PFSK-1 (cell line): ENCODE measurements around the gene SIPA1.

Experiments
- FOXP2 ChIP-seq: optimal IDR thresholded peaks from 2 replicates; pipeline ENCODE3; 2011; ENCODE audit warnings: borderline replicate concordance, control low read depth, inconsistent platforms; ENCODE audit not compliant: insufficient read depth; ENCODE audit errors: extremely low read length, extremely low read depth
- POLR2AphosphoS5 ChIP-seq: IDR thresholded peaks from 2 replicates; pipeline ENCODE4 v1.6.1; 2012; ENCODE audit warnings: low read depth, mild to moderate bottlenecking, control low read depth, low read length, moderate library complexity
- REST ChIP-seq, 2 experiments: IDR thresholded peaks; 2 replicates each; pipeline versions ENCODE4 v1.6.1 to v1.8.0; 2011 to 2012; ENCODE audit warnings: low read depth in 2 of 2, low read length in 2 of 2, control low read depth in 1 of 2, inconsistent platforms in 1 of 2, mild to moderate bottlenecking in 1 of 2, moderate library complexity in 1 of 2; ENCODE audit not compliant: insufficient read depth in 1 of 2
- SIN3A ChIP-seq: IDR thresholded peaks from 2 replicates; pipeline ENCODE4 v1.6.1; 2012; ENCODE audit warnings: mild to moderate bottlenecking, low read length, moderate library complexity, borderline replicate concordance; ENCODE audit not compliant: insufficient read depth
- TAF1 ChIP-seq: IDR thresholded peaks from 2 replicates; pipeline ENCODE4 v1.6.1; 2012; ENCODE audit warnings: low read length, control low read depth, borderline replicate concordance; ENCODE audit not compliant: insufficient read depth

The SIPA1 gene

GRCh38 chr11:65672180-65672860 is 34.4 kb downstream of the SIPA1 start:
- no peak for TF ChIP-seq POLR2AphosphoS5
- TF ChIP-seq REST (IDR thresholded peaks at IDR 0.05; ENCODE audit: insufficient read depth in 1 of 2, low read depth in 2 of 2, low read length in 2 of 2), result no peak
- TF ChIP-seq SIN3A, result no peak
- TF ChIP-seq FOXP2, result no peak
- TF ChIP-seq TAF1, result no peak

- TF ChIP-seq POLR2AphosphoS5 (no peak), TAF1 (no peak), FOXP2 (no peak), REST (IDR thresholded peaks at IDR 0.05; ENCODE audit: insufficient read depth in 1 of 2, low read depth in 2 of 2, low read length in 2 of 2) (no peak), SIN3A (no peak)
Measured at GRCh38 chr11:65672982-65673381, 35.1 kb downstream of the SIPA1 start.

GRCh38 chr11:65680192-65680743 is 42.4 kb downstream of the SIPA1 start:
- TF ChIP-seq REST (IDR thresholded peaks at IDR 0.05; ENCODE audit: insufficient read depth in 1 of 2, low read depth in 2 of 2, low read length in 2 of 2), result no peak
- TF ChIP-seq FOXP2, result no peak
- no peak for TF ChIP-seq POLR2AphosphoS5
- TF ChIP-seq TAF1, result no peak
- no peak for TF ChIP-seq SIN3A

GRCh38 chr11:65685981-65686380 is 48.1 kb downstream of the SIPA1 start:
- TF ChIP-seq SIN3A, result no peak
- TF ChIP-seq FOXP2, result no peak
- no peak for TF ChIP-seq TAF1
- no peak for TF ChIP-seq POLR2AphosphoS5
- TF ChIP-seq REST (IDR thresholded peaks at IDR 0.05; ENCODE audit: insufficient read depth in 1 of 2, low read depth in 2 of 2, low read length in 2 of 2), result no peak
